NCI-H345 treated with DMSO at 0.1 percent for 48 hours (cell line): ENCODE results near the gene SRSF3.
A peak's percentile ranks its signal among the peaks of the same experiment; 100 is the strongest.
"Not testable (repeated sequence)": the region's sequence is repeated elsewhere in the genome, so short reads cannot be mapped to it uniquely, and the experiment has no call there.

Experiments used
- DNase-seq: peaks from one replicate; lab custom pipeline; 2025; ENCODE audit not compliant: unreplicated experiment; lab: John Stamatoyannopoulos, UW

The SRSF3 gene

DNA sequence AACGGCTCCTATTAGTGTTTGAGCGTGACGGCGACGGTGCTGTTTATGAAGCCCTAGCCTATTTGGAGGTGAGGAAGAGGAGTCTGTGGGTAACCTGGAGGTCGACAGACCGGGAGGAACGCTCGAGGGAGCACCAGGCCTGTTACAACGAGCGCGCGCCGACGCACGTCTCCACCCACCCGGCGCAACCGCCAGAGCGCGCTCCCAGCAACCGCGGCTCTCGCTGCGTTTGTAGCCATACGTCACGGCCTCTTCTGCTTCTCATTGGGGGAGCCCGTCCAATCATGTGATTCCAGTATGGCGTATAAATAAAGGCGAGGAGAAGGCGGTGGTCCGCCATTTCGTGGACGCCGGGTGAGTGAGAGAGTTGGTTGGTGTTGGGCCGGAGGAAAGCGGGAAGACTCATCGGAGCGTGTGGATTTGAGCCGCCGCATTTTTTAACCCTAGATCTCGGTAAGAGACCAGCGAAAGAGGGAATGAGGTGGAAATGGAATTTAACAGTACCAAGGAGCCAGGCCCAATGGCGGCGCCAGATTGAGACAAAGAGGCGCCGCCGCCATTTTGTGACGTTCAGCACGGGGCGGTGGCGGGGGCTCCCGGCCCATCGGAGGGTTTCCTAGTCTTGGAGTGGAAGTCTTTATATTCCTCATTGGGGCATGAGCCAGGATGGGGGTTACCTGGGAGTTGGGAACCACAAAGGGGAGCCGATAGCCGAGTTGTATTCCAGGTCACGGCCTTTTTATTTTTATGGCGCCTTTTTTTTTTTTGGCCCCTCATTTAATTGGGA lies at the start of gene SRSF3:
Gene SRSF3, plus strand, starts transcription at position 334 of the 787 bp plus-strand sequence. CDS start 2,401 bp downstream, outside the sequence.
- peak; percentile 97 for DNase-seq

DNA sequence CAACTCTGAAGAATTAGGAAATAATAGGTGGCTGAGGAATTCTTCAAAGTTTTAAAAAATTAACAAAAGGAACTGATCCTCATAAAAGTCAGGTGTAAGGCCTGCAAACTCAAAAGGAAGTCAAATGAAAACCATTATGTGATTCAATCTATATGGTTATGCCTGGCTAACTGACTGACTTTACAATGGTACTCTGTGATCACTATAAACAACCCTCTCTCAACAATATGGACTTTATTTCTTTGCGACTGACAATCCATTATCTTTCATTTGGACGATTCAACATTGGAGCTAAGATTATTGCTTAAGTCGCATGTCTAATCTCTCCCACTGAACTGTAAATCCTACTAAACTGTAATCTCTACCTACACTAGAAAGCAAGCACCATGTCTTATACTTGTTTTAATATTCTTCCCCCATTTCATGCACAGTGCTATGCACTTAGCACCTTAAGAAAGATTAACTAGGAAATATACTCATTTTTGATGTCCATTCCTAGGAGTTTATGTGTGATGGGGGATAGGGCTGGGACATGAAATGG lies 48.3 kb upstream of the SRSF3 start:
- DNase-seq = no peak

DNA sequence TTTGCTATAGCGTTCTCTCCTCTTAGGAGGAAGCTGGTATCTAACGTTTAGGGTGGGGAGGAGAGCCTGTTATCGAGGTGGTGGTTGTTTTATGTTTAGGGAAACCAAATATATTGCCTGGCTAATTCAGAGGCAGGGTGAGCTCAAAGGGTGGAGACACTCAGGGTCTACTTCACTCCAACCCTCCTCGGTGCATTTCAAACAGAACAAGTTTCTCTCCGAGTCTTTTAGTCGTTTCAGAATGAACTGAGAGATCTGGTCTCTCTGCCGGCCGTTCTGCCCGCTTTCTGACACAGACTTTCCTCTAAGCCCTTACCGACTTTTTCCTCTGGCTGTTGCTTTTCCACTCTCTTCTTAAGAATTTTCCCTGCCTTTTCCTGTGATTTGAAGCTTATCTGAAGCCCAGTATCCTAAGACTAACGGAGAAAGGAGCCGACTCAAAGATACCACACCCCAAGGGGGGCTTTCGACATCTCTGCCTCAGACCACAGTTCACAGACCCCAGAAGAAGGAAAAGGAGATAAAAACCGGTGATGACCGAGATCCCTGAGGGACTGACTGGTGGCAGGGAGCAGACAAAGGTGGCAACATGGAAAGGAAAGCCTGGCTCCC lies 47.7 kb upstream of the SRSF3 start:
- peak; percentile 24 for DNase-seq

DNA sequence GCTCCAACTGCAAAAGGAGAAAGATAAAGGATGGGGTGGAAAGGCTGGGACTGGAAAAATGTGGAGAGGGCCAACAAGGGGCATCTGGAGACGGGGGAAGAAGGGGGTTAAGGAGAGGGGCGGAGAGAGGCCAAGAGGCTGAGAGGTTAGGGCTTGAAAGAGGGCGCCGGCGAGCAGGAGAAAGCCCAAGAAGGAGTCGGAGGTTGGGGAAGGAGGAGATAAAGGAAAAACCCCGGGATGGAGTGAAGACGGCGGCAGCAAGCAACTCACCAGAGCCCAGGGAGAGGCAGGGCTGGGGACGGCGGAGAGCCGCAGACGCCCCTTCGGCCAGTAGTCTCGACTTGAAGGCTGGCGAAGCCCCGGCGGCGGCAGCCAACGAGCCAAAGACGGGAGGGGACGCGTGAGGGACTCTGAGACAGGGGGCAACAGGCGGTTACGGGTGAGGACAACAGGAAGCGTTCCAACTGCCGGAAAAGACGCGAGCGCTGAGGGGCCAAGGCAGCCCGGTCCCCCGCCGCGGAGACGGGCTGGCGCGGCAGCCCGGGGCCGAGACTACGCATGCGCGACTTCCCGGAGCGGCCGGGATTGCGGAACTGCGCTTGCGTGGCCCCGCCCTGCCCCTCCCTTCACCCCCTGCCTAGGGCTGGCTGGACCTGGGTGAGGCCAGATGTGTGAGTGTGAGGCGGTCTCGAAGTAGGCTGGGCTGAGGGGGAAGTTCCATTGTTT lies 47.1 kb upstream of the SRSF3 start, which contains the start of gene STK38:
Gene STK38, minus strand, starts transcription at position 560 of the 726 bp plus-strand sequence. CDS start 7,277 bp downstream, outside the sequence.
- DNase-seq = peak; percentile 72

DNA sequence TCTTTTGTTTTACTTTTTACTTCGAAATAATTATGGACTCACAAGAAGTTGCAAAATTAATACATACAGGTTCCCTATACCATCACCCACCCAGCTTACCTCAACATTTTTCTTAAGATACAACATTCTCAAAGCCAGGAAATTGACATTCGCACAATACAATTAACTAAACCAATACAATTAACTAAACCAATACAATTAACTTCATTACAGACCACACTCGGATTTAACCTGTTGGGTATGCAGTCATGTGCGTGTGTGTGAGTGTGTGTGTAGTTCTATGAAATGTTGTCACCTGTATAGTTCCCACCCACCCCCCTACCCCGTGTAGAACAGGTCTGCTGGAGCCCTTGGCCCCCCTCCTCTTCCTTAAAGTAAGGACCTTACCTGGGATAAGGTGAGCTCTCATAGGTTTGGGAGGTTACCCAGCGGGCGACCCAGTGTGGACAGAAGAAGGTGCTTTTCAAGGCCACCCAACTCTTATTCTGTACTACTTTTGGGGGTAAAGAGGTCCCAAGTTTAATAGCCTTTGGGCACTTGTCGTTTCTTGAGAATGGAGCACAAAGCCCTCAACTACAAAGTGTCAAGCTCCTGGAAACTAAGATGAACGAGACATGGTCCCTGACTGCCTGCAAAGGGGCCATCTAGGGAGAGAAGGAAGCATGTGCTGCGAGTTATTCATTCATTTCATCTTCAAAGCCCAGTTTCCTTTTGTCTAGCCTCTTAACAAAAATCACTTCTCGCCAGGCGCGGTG lies 46.3 kb upstream of the SRSF3 start:
- DNase-seq = no peak

DNA sequence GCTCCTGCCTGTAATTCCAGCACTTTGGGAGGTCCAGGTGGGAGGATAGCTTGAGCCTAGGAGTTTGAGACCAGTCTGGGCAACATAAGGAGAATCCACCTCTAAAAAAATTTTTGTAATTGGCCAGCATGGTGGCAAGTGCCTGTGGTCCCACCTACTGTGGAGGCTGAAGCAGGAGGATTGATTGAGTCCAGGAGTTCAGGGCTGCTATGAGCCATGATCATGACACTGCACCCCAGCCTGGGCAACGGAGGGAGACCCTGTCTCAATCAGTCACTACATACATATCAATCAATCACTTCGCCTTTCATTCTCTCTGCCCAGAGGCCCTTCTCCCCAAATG lies 45.8 kb upstream of the SRSF3 start:
- no peak for DNase-seq

DNA sequence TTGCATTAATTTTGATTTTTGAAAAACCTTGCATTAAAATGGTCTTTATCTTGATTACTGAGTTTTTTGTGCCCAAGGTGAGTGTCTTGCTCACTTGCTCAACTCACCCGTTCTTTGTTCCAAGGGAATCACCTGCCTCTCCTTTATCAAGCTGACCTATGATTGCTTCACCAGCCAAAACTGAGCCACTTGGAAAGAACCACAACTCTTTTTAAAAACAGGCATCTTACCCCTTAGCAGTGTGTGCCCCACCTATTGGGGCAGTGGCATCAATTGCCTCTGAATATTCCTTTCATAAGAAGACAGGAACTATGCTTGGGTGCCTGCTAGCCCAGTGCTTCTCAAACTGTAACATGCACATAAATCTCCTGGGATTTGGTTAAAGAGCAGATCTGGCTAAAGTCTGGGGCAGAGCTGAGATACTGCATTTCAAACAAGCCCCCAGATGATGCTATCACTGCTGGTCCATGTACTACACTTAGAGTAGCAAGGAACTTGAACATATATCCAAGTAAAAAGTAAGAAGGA lies 43.6 kb upstream of the SRSF3 start:
- DNase-seq = no peak

DNA sequence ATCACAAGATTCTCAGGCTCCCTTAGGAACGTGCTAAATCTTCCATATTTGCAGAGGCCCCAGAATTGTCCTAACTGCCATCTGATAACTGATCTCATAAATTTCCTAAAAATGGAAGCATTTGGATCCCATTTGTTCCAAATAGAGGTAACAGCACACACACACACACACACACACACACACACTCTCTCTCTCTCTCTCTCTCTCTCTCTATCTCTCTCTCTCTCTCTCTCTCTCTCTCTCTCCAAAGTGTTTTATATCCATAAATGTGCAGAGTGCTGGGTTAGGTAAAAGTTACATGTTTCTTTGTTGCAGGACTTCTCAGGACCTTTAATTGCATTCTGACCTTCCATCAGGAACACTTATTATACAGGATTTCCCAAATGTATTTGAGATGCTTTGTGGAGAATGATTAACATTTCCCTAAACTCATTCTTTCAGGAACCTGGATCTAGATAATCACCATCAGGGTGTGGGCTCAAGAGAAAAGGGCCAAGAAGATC lies 38.4 kb upstream of the SRSF3 start:
- DNase-seq = no peak

DNA sequence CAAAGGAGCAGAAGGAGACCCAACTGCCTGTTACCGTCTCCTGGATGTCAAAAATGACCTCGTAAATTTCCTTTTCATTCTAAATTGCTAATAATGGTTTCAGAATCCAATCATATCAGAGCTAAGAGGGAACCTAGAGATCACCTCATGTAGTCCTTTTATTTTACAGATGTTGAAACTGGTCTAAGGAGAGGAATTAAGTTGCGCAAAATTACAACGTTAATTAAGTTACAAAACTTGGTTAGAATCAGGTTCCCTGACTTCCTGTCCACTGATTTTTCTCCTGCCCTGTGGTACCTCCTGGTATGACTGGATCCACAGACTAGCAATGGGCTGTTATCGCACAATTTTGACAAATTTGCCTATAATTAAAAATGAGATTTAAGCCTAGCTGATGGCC lies 37.9 kb upstream of the SRSF3 start:
- no peak for DNase-seq

DNA sequence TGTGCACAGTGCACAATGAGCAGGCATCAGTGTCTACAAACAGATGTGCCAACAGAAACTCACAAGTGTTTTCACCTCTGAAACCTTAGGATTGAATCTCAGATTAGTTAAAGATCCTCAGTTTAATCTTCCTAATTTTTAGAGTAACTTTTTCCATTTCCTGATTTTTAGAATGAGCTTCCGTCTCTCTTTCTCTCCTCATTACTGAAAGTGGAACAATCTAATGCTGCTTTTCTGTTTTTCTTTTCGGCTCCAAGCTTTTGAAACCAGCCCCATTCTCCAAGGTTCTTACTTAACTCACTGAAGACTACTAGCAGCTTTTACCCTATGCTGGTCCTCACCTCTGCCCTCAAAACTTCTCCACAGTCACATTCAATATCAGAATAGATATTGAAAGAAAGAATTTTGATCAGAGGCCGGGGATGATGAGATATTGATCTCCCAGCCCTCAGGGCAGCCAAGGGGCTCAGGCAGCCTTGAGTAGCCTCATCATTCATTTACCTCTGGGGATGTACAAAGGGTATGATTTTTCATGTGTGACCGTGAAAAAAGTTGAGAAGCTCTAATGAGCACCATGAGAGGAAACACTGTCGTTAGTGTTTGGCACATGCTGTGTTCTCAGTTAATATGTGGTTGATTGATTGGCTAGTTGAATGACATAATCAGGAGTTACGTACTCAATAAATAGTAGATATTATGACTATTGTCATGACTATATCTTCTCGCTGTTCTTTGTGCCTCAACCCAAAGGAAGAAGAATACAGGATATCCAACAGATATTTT lies 35.0 kb upstream of the SRSF3 start:
- DNase-seq = no peak

DNA sequence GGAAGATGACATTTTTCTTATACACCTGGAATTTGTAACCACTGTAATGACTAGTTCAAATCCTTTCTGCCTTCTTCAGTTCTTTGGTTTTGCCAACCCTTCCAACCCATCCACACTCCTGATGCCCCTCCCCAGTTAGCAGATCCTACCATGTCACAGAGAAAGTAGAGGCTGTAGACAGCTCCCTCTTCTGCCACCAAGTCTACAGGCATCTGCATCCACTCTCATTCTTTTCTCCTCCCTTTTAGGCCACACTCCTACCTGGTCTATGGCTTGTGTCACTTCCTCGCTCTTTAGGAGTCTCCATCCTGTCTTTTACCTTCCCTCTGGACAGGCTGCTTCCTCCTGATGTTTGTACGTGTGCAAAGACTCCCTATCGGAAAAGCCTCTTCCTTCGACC lies 33.3 kb upstream of the SRSF3 start:
- DNase-seq = no peak

DNA sequence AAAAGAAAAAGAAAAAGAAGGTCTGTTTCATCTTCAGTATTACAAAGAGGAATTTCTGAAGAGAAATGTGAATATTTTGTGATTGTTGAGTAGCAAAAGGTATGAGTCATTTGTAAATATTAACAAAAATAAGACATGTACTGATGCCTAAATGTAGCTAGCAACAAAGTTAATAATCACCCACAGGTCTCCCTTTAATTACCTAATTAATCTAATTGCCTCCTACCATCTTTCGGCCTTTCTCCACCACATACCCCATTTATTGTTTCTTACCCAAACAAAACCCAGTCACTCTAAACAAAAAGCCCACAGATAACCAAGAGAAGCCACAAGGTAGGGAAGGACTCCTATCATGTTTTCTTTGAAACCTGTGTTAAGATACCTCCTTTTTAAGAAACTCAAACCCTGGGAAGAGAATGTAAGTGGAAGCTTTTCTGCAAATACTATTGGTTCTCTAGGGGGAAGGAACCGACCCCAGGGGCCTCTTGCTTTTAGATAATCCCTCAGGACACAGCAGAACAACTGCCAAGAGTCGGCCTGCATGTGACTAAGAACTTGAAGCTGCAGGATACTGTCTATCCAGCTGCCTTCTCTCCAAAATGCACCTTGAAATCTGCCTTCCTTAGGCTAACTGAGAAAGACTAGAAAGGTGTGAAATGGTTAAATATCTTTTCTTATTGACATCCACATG lies 30.8 kb upstream of the SRSF3 start:
- no peak for DNase-seq

DNA sequence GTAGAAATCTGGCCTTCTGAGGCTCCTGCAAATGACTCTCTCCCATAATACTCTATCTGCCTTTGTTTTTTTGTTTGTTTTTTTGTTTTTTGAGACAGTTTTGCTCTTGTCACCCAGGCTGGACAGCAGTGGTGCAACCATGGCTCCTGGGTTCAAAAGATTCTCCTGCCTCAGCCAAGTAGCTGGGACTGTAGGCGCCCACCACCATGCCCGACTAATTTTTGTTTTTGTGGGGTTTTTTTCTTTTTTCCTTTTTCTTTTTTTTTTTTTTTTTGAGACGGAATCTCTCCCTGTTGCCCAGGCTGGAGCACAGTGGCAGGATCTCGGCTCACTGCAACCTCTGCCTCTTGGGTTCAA lies 30.3 kb upstream of the SRSF3 start:
- no peak for DNase-seq

DNA sequence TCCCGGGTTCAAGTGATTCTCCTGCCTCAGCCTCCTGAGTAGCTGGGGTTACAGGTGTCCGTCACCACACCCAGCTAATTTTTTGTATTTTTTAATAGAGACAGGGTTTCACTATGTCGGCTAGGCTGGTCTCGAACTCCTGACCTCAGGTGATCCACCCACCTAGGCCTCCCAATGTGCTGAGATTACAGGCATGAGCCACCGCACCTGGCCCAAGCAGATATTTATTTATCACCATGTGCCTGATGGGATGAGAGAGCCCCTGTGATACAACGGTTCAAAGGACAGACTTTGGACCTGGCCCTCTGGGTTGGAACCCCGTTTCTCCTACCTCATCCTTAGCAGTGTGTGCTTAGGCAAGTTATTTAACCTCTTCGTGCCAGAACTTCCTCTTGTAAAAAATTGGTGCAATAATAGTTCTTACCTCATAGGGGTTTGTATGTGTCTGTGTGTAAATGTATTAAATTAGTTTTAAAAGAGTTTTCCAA lies 27.7 kb upstream of the SRSF3 start:
- no peak for DNase-seq

DNA sequence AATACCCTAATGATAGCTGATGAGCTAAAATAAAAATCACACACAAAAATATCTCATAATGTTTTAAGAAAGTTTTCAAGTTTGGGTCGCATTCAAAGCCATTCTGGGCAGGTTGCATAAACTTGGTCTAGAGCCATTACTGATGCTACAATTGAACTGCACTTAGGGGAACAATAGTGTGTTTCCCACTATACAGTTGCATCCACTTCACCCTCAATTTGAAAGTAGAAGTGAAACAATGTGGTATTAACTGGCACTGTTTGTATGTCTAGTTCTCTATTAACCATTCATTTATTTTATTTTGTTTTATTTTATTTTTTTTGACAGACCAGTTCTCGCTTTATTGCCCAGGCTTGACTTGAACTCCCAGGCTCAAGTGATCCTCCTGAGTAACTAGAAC lies 23.9 kb upstream of the SRSF3 start:
- no peak for DNase-seq

DNA sequence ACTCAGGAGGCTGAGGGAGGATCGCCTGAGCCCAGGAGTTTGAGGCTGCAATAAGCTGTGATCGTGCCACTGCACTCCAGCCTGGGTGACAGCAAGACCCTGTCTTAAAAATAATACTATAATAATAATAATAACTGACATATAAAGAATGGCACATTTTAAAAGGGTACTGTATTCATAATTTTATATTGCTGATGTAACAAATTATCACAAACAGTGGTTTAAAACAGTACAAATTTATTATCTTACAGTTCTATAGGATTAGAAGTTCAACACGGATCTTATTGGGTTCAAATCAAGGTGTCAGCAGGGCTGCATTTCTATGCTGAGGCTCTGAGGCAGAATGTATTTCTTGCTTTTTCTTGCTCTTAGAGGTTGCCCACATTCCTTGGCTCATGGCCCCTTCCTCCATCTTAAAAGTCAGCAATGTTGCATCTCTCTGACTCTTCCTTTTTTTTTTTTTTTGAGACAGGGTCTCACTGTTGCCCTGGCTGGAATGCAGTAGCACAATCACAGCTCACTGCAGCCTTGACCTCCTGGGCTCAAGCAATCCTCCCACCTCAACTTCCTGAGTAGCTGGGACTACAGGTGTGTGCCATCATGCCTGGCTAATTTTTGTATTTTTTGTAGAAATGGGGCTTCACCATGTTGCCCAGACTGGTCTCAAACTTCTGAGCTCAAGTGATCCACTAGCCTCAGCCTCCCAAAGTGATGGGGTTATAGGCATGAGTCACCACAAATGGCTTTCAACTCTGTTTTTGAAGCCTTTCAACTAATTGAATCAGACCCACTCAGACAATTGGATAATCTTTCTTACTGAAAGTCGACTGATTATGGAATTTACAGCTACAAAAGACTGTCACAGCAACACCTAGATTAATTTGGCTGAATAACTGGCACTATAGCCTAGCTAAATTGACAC lies 22.8 kb upstream of the SRSF3 start:
- no peak for DNase-seq

DNA sequence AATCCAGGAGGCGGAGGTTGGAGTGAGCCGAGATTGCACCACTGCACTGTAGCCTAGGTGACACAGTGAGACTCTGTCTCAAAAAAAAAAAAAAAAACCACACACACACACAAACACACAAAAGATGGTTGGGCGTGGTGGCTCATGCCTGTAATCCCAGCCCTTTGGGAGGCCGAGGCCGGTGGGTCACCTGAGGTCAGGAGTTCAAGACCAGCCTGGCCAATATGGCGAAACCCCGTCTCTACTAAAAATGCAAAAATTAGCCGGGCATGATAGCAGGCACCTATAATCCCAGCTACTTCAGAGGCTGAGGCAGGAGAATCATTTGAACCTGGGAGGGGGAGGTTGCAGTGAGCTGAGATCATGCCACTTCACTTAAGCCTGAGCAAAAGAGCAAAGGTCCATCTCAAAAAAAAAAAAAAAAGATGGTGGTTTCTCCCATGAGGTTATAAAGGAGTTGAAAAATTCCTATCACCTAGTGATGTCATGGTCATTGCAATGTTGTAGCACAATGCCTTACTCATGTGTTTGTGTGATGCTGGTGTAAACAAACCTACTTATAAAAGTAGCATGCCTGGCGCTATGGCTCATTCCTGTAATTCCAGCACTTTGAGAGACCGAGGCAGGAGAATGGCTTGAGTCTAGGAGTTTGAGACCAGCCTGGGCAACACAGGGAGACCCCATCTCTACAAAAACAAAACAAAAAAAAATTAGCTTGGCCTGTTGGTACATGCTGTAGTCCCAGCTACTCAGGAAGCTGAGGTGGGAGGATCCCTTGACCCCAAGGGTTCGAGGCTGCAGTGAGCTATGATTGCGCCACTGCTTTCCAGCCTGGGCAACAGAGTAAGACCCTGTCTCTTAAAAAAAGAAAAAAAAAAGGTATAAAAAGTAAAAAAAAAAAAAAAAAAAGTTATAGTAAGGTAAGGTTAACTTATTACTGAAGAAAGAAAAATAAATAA lies 21.5 kb upstream of the SRSF3 start:
- DNase-seq = not testable (repeated sequence)
